HG02973 (cell line): ENCODE measurements around the gene C1QL1.

Experiments used
- ATAC-seq: cut with Tn5 transposase; IDR thresholded peaks from one replicate; pipeline ENCODE4 v1.9.1; 2021; ENCODE audit warnings: moderate library complexity; ENCODE audit not compliant: unreplicated experiment

The C1QL1 gene

DNA sequence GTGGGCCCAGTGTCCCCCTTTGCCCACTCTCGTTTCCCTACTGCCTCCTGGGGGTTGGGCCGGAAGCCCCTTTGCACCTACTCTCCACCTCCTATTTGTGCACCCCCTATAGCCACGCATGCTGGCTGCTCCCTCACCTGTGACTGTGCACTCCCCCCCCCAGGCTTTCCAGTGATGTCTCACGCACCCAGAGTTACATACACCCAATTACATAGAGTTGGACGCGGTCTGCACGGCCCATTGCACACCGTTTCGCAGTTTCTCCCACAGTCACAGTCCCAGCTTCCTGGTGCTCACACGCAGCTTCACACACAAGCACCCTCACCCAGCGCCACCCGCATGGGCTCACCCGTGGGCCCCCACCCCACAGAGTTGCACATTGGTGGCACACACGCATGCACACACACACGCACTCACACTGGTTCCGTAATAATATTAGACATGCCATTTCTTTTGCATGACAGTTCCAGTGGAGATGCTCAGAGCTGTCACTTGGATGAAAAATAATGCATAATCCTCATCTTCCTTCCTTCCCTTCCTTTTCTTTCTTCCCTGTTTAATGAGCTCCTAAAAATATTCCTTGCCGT is 21.5 kb upstream of the C1QL1 start:
- ATAC-seq: no peak

DNA sequence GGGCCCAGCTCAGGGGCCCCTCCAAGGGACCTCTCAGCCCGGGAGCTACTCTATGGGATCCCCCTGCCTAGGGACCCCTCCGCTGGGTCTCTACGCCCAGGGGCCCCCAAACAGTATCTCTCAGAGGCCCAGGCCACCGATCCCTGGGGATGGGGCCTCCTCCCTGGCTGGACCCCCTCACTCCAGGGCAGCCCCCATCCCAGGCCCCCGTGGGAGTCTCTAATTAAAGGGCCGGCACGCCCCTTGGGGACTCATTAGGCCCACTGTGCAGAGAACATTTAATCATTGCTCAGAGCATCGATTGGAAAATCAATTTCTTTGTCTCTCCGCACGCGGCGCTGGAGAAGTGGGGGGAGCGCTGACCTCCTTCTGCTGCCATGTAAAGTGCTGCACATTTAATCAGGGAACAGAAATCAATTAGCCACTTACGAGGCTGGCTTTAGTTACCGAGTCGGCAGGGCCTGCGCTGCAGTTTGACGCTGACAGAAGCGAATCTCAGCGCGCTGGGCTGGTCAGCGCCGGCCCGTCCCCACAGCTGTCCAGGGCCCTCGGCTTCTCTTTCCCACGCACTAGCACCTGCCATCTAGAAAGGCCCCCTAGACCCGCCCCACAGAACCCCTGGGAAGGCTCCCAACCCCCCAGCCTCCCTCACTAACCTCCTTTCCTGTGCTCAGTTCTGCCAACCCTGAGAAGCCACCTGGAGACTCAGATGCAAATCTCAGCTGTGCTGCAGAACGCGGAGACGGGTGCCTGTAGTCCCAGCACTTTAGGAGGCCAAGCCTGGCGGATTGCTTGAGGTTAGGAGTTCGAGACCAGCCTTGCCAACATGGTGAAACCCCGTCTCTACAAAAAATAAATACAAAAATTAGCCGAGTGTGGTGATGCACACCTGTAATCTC is 20.2 kb upstream of the C1QL1 start:
- ATAC-seq: no peak

GRCh38 chr17:44983563-44983962 is 15.5 kb upstream of the C1QL1 start:
- no peak for ATAC-seq

- ATAC-seq: no peak
Observed at GRCh38 chr17:44982113-44982702, 14.1 kb upstream of the C1QL1 start.

GRCh38 chr17:44981221-44981968 is 13.3 kb upstream of the C1QL1 start:
- ATAC-seq: no peak

GRCh38 chr17:44979426-44979995 is 11.4 kb upstream of the C1QL1 start:
- no peak for ATAC-seq

DNA sequence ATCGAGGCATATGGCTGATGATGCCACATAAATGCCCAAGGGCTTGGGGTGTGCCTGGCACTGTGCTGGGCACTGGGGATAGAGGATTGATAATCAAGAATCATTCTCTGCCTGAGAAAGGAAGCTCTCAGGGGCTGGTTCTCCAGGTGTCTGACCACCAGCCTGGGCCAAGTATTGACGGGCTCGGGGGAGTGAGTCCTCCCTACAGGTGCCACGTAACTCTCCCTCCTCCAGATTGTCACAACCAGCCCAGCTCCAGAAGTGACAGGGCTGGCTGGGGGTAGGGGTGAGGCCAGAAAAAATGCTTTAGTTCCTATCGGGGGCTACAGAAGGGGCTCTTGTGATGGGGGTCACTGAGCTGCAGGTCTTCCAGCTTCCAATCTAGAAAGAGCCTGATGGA is 10.7 kb upstream of the C1QL1 start:
- no peak for ATAC-seq

- ATAC-seq: no peak
Observed at GRCh38 chr17:44977814-44978550, 9.9 kb upstream of the C1QL1 start.

DNA sequence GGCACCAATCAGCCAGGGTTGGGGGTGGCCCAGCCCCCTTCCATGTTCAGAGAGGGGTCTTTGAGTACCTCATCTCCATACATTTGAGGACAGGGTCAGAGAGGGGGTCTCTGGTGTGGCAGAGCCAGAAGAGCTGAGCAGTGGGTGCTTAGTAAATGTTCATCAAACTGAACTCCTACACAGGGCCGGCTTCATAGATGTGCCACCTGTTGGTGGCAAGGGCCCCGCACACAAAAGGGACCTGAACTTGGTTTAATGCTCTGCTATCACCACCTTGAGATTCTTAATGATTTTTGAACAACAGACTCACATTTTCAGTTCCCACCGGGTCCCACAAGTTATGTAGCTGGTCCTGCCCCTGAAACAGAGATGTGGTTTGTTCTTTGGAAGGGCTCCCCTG is 9.0 kb upstream of the C1QL1 start:
- ATAC-seq: no peak

GRCh38 chr17:44976206-44976605 is 8.1 kb upstream of the C1QL1 start:
- no peak for ATAC-seq

DNA sequence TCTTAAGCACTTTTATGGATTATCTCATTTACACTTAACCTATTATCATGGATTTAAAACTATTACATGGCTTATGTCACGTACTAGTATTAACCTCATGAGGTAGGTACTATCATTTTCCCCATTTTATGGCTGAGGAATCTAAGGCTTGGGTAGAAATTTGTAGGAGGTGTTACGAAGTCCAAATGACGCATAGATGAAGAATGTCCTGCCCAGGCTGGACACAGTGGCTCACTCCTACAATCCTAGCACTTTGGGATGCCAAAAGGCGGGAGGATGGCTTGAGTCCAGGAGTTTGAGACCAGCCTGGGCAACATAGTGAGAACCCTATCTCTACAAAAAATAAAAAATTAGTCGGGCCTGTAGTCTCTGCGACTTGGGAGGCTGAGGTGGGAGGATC is 4.8 kb upstream of the C1QL1 start:
- no peak for ATAC-seq

DNA sequence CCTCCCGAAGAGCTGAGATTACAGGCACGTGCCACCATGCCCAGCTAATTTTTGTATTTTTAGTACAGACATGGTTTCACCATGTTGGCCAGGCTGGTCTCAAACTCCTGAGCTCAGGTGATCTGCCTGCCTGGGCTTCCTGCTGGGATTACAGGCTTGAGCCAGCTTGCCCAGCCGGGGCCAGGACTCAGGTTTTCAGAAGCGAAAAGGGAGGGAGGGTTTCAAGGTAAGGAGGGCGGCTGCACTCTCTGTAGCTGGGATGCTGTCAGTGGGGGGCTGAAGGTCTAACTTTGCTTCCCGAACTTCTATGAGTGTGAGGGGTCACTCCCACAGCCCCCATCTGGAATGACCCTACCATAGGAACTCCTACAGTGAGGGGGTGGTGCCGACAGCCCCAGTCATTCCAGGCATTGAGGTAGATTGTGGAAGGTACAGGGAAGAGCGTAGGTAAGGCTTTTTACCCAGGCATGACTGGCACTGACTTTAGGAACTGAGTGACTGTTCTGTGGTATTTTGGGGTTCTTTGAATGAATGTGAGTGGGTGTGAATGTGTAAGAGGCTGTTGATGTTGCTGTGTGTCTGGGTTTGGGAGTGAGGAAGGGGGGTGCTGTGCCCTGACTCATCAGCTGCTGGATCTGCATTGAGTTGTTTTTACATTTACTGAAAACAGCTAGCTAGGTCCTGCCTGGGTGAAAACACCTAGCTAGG is 3.8 kb upstream of the C1QL1 start:
- no peak for ATAC-seq

- no peak for ATAC-seq
Observed at GRCh38 chr17:44970136-44970741, 2.1 kb upstream of the C1QL1 start.

- ATAC-seq: no peak
Observed at GRCh38 chr17:44969144-44969780, 1.2 kb upstream of the C1QL1 start.

- ATAC-seq: no peak
Observed at GRCh38 chr17:44967907-44968224, 237 bp downstream of the C1QL1 start.

GRCh38 chr17:44967026-44967906 is 837 bp downstream of the C1QL1 start:
- ATAC-seq: no peak

DNA sequence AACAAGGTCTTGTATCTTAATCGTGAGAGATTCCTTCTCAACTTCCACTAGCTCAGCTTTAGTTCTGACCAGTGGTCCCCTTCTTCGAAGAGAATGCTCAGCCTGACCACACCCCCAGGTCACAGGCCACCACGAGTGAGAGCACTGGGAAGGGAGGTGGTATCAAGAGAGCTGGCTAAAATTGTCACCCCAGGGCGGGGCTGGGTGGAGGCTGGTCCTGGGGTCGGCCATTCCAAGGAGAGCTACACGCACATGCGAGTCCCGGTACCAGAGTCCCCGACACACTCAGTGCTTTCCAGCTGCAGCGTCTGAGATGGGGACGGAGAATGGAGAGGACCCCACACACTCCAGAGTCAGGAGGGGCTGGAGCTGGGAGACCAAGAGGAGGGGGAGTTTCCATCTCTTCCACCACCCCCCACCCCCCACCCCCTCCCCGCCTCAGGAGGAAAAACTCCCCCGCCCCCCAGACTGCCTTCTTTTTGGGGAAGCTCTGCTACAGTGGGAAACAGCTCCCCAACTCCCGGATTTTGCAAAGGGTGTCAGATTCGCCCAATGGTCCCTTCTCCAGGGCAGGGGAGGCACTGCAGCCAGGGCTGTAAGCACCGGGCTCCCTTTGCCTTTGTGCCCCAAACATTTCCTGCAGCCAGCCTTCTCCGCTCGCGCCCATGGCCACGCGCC is 1.6 kb downstream of the C1QL1 start:
- no peak for ATAC-seq
